GM18870 (cell line): ENCODE measurements around the gene ZNF546.
A peak's percentile ranks its signal among the peaks of the same experiment; 100 is the strongest.
"Not testable (repeated sequence)": the region's sequence is repeated elsewhere in the genome, so short reads cannot be mapped to it uniquely, and the experiment has no call there.

Experiments used
- ATAC-seq: cut with Tn5 transposase; IDR thresholded peaks from one replicate; pipeline ENCODE4 v1.9.1; 2021; ENCODE audit warnings: moderate library complexity; ENCODE audit not compliant: unreplicated experiment

The ZNF546 gene

GRCh38 chr19:39996811-39997637 is at the start of gene ZNF546:
Gene ZNF546 (plus strand): TSS chr19:39997060. CDS start chr19:39998327, 1,267 bp downstream.
- ATAC-seq, result peak; percentile 61

- ATAC-seq, result no peak
Measured at GRCh38 chr19:39949026-39949747, 47.7 kb upstream of the ZNF546 start.

GRCh38 chr19:39951065-39951650 is 45.7 kb upstream of the ZNF546 start:
- no peak for ATAC-seq

- no peak for ATAC-seq
Measured at GRCh38 chr19:39951686-39952085, 45.2 kb upstream of the ZNF546 start.

GRCh38 chr19:39953915-39954314 is 42.9 kb upstream of the ZNF546 start:
- ATAC-seq, result no peak

GRCh38 chr19:39957886-39958285 is 39.0 kb upstream of the ZNF546 start:
- ATAC-seq, result not testable (repeated sequence)

GRCh38 chr19:39958942-39959341 is 37.9 kb upstream of the ZNF546 start:
- not testable (repeated sequence) for ATAC-seq

GRCh38 chr19:39959407-39959806 is 37.5 kb upstream of the ZNF546 start:
- ATAC-seq, result not testable (repeated sequence)

- no peak for ATAC-seq
Measured at GRCh38 chr19:39963898-39964297, 33.0 kb upstream of the ZNF546 start.

- no peak for ATAC-seq
Measured at GRCh38 chr19:39966617-39967016, 30.2 kb upstream of the ZNF546 start.

GRCh38 chr19:39967561-39967960 is 29.3 kb upstream of the ZNF546 start:
- ATAC-seq, result no peak

GRCh38 chr19:39968789-39969188 is 28.1 kb upstream of the ZNF546 start:
- ATAC-seq, result no peak

GRCh38 chr19:39969266-39969665 is 27.6 kb upstream of the ZNF546 start:
- ATAC-seq, result no peak

- no peak for ATAC-seq
Measured at GRCh38 chr19:39969681-39970424, 27.0 kb upstream of the ZNF546 start.

GRCh38 chr19:39970425-39970674 is 26.5 kb upstream of the ZNF546 start:
- ATAC-seq, result no peak

- peak; percentile 93 for ATAC-seq
Measured at GRCh38 chr19:39970675-39971379, 26.0 kb upstream of the ZNF546 start, which contains the start of gene PSMC4. Gene PSMC4 (plus strand): TSS chr19:39971165. CDS start chr19:39971203, 38 bp downstream.

- peak; percentile 3 for ATAC-seq
Measured at GRCh38 chr19:39971380-39972035, 25.4 kb upstream of the ZNF546 start.

GRCh38 chr19:39974377-39975155 is 22.3 kb upstream of the ZNF546 start:
- ATAC-seq, result no peak

GRCh38 chr19:39982883-39983282 is 14.0 kb upstream of the ZNF546 start:
- no peak for ATAC-seq
